ACC112 (cell line): ENCODE data around the gene TMEM219.

Source experiments
- H2AFZ ChIP-seq: fragments of 200-600 bp; sonication (generic); one replicate; pipeline ENCODE4 v1.6.0; 2017; ENCODE audit warnings: antibody characterized with exemption, low read length; ENCODE audit not compliant: unreplicated experiment
- H3K27ac ChIP-seq: fragments of 200-600 bp; sonication (generic); 2 replicates; pipeline ENCODE4 v1.5.1; 2014; ENCODE audit warnings: low read depth, mild to moderate bottlenecking, antibody characterized with exemption, low read length, moderate library complexity
- H3K27me3 ChIP-seq: fragments of 200-600 bp; sonication (generic); 2 replicates; pipeline ENCODE4 v1.6.1; 2014; ENCODE audit warnings: mild to moderate bottlenecking, antibody characterized with exemption, low read length, moderate library complexity, mixed read lengths; ENCODE audit not compliant: insufficient read depth
- H3K36me3 ChIP-seq: fragments of 200-600 bp; sonication (generic); 2 replicates; pipeline ENCODE4 v1.6.1; 2016; ENCODE audit warnings: mild to moderate bottlenecking, antibody characterized with exemption, low read length, moderate library complexity, mixed read lengths; ENCODE audit not compliant: insufficient read depth
- H3K4me1 ChIP-seq: fragments of 200-600 bp; sonication (generic); one replicate; pipeline ENCODE4 v1.6.1; 2016; ENCODE audit warnings: low read length, mixed read lengths; ENCODE audit not compliant: insufficient read depth, unreplicated experiment, control insufficient read depth
- H3K4me3 ChIP-seq: fragments of 200-600 bp; sonication (generic); 2 replicates; pipeline ENCODE4 v1.5.1; 2014; ENCODE audit warnings: mild to moderate bottlenecking, low read depth, low read length
- H3K79me2 ChIP-seq: fragments of 200-600 bp; sonication (generic); one replicate; pipeline ENCODE4 v1.6.0; 2016; ENCODE audit warnings: low read length; ENCODE audit not compliant: control insufficient read depth, unreplicated experiment, insufficient read depth

The TMEM219 gene

GRCh38 chr16:29982560-29983419 is 20.9 kb downstream of the TMEM219 start:
- Histone ChIP-seq H3K4me1 (no peaks in the 10 kb centered on the region), H2AFZ (no peak overlapping the region), H3K79me2 (peaks cover 18% of the 10 kb centered on the region), H3K27me3 (no peaks in the 10 kb centered on the region), H3K27ac (no peak overlapping the region), H3K4me3 (no peak overlapping the region), H3K36me3 (peaks cover 47% of the 10 kb centered on the region)

- Histone ChIP-seq H2AFZ (no peak overlapping the region), H3K4me3 (no peak overlapping the region), H3K4me1 (no peaks in the 10 kb centered on the region), H3K27ac (no peak overlapping the region), H3K79me2 (peaks cover 11% of the 10 kb centered on the region), H3K27me3 (no peaks in the 10 kb centered on the region), H3K36me3 (peaks cover 47% of the 10 kb centered on the region)
Observed at GRCh38 chr16:29983420-29984136, 21.7 kb downstream of the TMEM219 start.

DNA sequence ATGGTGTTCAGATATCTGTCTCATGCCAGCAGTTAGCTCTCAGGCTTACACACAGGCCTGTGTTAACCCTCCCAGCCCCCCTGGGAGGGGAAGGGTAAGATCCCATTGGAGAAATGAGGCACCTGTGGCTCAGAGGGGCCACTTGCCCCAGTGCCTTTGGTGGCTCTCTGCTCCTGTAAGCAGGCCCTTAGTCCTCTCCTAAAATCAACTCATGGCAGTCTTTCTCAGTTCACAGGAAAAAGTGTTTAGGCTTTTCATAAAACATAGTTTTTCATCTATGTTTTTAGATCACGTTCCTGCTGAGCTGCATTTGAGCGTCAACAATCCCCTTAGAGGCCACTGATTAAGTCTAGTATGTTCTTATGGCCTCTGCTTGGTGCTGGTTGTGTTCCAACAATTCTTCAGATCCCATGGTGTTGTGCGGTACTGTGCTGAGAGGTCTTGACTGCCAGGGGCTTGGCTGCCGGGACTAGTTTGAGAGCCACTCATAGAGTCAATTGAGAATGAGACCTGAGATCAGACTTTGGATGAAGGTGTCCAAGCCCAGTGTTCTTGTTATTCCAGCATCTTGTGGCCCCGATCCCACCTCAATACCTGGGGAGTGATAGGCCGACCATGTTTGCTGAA is 22.4 kb downstream of the TMEM219 start:
- Histone ChIP-seq H3K4me3 (no peak overlapping the region), H3K36me3 (peaks cover 45% of the 10 kb centered on the region), H3K27ac (no peak overlapping the region), H3K4me1 (no peaks in the 10 kb centered on the region), H2AFZ (no peak overlapping the region), H3K79me2 (peaks cover 5% of the 10 kb centered on the region), H3K27me3 (no peaks in the 10 kb centered on the region)

- no peak overlapping the region for H2AFZ ChIP-seq
- H3K79me2 ChIP-seq = no peaks in the 10 kb centered on the region
- no peaks in the 10 kb centered on the region for H3K4me1 ChIP-seq
- no peak overlapping the region for H3K4me3 ChIP-seq
- no peaks in the 10 kb centered on the region for H3K27me3 ChIP-seq
- H3K27ac ChIP-seq = no peak overlapping the region
- H3K36me3 ChIP-seq = peaks cover 40% of the 10 kb centered on the region
Observed at GRCh38 chr16:29984764-29985147, 22.9 kb downstream of the TMEM219 start.

- no peak overlapping the region for H3K4me3 ChIP-seq
- no peak overlapping the region for H2AFZ ChIP-seq
- no peaks in the 10 kb centered on the region for H3K79me2 ChIP-seq
- no peaks in the 10 kb centered on the region for H3K27me3 ChIP-seq
- no peaks in the 10 kb centered on the region for H3K4me1 ChIP-seq
- H3K27ac ChIP-seq = no peak overlapping the region
- H3K36me3 ChIP-seq = peaks cover 34% of the 10 kb centered on the region
Observed at GRCh38 chr16:29985271-29985811, 23.5 kb downstream of the TMEM219 start.

DNA sequence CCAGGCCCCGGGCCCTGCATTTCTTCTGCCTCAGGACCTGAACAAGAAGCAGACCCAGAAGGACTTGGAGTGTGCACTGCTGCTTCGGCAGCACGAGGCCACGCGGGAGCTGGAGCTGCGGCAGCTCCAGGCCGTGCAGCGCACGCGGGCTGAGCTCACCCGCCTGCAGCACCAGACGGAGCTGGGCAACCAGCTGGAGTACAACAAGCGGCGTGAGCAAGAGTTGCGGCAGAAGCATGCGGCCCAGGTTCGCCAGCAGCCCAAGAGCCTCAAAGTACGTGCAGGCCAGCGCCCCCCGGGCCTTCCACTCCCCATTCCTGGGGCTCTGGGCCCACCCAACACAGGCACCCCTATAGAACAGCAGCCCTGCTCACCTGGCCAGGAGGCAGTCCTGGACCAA is 24.4 kb downstream of the TMEM219 start:
- Histone ChIP-seq H3K4me3 (no peak overlapping the region), H3K79me2 (no peaks in the 10 kb centered on the region), H3K27me3 (no peaks in the 10 kb centered on the region), H2AFZ (no peak overlapping the region), H3K36me3 (peaks cover 28% of the 10 kb centered on the region), H3K27ac (no peak overlapping the region), H3K4me1 (no peaks in the 10 kb centered on the region)

GRCh38 chr16:29986931-29987330 is 25.1 kb downstream of the TMEM219 start:
- Histone ChIP-seq H3K4me3 (no peak overlapping the region), H3K27me3 (no peaks in the 10 kb centered on the region), H3K36me3 (peaks cover 22% of the 10 kb centered on the region), H3K27ac (no peak overlapping the region), H2AFZ (no peak overlapping the region), H3K79me2 (no peaks in the 10 kb centered on the region), H3K4me1 (no peaks in the 10 kb centered on the region)

GRCh38 chr16:29987371-29988085 is 25.6 kb downstream of the TMEM219 start:
- no peaks in the 10 kb centered on the region for H3K79me2 ChIP-seq
- no peak overlapping the region for H3K27ac ChIP-seq
- H2AFZ ChIP-seq = no peak overlapping the region
- H3K27me3 ChIP-seq = no peaks in the 10 kb centered on the region
- H3K4me1 ChIP-seq = no peaks in the 10 kb centered on the region
- H3K4me3 ChIP-seq = no peak overlapping the region
- peaks cover 22% of the 10 kb centered on the region for H3K36me3 ChIP-seq

DNA sequence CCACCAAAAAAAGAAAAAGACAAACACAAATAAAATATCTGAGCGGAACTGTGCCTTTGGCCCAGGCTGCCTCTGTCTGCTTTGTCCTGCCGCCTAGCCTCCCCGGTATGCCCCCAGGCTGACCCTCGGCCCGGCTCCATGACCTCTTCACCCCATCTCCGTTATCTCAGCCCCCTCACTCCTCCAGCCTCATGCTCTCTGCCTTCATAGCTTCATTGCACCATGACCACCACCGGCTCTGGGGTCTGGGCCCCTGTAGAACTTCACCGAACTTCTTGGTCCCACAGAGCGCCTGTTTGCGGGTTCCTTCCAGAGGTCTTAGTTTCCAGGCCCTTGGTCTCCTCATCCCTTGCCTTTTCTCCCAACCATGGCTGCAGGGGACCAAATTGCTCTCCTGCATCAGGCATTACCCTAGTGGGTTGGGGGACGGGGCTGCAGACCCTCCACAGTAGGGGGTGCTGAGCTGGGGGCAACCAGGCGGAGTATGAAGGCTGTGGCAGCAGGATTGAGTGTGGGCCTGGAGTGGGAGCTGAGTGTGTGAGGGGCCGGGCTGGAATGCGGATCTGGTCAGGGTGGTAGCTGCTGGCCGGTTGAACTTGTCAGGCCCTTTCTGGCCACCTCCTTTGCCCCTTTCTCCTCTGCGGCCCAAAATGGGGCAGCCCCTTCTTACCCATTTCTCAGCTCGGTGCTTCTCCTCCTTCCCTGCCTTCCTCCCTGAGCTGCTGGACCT is 26.6 kb downstream of the TMEM219 start:
- Histone ChIP-seq H3K27me3 (no peaks in the 10 kb centered on the region), H3K4me3 (no peak overlapping the region), H3K36me3 (peaks cover 16% of the 10 kb centered on the region), H3K79me2 (no peaks in the 10 kb centered on the region), H3K4me1 (no peaks in the 10 kb centered on the region), H2AFZ (no peak overlapping the region), H3K27ac (no peak overlapping the region)
